ENCODE measurements around the gene SNTB2.

DNA sequence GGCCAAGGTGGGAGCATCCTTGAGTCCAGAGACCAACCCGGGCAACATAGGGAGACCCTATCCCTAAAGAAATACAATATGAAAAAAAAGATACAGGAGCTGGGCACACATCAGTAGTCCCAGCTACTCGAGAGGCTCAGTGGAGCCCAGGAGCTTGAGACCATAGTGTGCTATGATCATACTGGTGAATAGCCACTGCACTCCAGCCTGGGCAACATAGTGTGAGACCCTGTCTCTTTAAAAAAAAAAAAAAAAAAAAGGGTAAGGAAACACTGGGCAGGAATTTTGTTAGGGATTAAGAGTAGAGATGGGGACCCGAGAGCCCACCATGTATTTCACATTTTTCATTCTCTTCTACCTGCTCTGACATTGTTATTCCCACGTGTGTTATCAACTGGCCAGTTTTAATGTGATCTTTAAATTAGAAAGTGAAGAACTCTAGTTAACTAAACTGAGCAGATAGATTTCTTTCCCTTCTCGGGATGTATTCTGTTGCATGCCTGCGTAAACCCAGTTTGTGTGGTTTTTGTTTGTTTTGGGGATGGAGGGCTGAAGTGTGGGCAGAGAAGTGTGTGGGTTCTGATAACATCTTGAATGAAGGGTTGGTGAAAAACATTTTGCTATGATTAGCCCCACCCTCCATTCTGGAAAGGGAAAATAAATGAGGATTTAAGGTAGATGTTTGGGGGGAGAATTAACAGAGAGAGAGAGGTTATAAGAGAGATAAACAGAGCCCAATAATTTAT lies 17.2 kb upstream of the SNTB2 start:
- TF ChIP-seq, protein P1, sequence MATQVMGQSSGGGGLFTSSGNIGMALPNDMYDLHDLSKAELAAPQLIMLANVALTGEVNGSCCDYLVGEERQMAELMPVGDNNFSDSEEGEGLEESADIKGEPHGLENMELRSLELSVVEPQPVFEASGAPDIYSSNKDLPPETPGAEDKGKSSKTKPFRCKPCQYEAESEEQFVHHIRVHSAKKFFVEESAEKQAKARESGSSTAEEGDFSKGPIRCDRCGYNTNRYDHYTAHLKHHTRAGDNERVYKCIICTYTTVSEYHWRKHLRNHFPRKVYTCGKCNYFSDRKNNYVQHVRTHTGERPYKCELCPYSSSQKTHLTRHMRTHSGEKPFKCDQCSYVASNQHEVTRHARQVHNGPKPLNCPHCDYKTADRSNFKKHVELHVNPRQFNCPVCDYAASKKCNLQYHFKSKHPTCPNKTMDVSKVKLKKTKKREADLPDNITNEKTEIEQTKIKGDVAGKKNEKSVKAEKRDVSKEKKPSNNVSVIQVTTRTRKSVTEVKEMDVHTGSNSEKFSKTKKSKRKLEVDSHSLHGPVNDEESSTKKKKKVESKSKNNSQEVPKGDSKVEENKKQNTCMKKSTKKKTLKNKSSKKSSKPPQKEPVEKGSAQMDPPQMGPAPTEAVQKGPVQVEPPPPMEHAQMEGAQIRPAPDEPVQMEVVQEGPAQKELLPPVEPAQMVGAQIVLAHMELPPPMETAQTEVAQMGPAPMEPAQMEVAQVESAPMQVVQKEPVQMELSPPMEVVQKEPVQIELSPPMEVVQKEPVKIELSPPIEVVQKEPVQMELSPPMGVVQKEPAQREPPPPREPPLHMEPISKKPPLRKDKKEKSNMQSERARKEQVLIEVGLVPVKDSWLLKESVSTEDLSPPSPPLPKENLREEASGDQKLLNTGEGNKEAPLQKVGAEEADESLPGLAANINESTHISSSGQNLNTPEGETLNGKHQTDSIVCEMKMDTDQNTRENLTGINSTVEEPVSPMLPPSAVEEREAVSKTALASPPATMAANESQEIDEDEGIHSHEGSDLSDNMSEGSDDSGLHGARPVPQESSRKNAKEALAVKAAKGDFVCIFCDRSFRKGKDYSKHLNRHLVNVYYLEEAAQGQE (IDR thresholded peaks at IDR 0.05) = no peak
- TF ChIP-seq, protein P2, sequence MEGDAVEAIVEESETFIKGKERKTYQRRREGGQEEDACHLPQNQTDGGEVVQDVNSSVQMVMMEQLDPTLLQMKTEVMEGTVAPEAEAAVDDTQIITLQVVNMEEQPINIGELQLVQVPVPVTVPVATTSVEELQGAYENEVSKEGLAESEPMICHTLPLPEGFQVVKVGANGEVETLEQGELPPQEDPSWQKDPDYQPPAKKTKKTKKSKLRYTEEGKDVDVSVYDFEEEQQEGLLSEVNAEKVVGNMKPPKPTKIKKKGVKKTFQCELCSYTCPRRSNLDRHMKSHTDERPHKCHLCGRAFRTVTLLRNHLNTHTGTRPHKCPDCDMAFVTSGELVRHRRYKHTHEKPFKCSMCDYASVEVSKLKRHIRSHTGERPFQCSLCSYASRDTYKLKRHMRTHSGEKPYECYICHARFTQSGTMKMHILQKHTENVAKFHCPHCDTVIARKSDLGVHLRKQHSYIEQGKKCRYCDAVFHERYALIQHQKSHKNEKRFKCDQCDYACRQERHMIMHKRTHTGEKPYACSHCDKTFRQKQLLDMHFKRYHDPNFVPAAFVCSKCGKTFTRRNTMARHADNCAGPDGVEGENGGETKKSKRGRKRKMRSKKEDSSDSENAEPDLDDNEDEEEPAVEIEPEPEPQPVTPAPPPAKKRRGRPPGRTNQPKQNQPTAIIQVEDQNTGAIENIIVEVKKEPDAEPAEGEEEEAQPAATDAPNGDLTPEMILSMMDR (IDR thresholded peaks at IDR 0.05; ENCODE audit: low read depth, low read length, missing input control) = no peak
- TF ChIP-seq GABPA (IDR thresholded peaks at IDR 0.05 in 1 of 2, conservative IDR thresholded peaks at IDR 0.05 in 1 of 2) (no peak), RAD21 (IDR thresholded peaks at IDR 0.05) (no peak), TAF1 (conservative IDR thresholded peaks at IDR 0.05) (no peak), JUND (IDR thresholded peaks at IDR 0.05) (no peak)
- TF ChIP-seq, protein P3, sequence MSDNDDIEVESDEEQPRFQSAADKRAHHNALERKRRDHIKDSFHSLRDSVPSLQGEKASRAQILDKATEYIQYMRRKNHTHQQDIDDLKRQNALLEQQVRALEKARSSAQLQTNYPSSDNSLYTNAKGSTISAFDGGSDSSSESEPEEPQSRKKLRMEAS (IDR thresholded peaks at IDR 0.05) = no peak

Measured in liver (tissue), 3 donors.